Measurements from ENCODE around the gene RDH5.

- TF ChIP-seq CTCF (conservative IDR thresholded peaks at IDR 0.05) (no peak), ZFX (IDR thresholded peaks at IDR 0.05) (no peak)
Observed at GRCh38 chr12:55728186-55728938, 8.2 kb downstream of the RDH5 start.

Data from C4-2B (cell line).